Liver (tissue), 9 donors: ENCODE measurements around the gene SLIT3. TPM values are rescaled to one million over a fixed set of nuclear protein-coding genes. Genes with fewer than 3 reads are reported as not detected.

Experiments used
- DNase-seq: peaks from one replicate; pipeline ENCODE4 v3.0.0-alpha.2; 2017; ENCODE audit warnings: low spot score
- H3K27ac ChIP-seq, 2 donors: one replicate each; pipeline ENCODE4 v1.7.0; 2013; ENCODE audit warnings: inconsistent platforms in 2 of 2, low read length in 2 of 2, control low read depth in 1 of 2, low read depth in 1 of 2, mild to moderate bottlenecking in 1 of 2
- H3K27me3 ChIP-seq, 4 donors: one replicate each; pipeline versions ENCODE4 v1.6.1 to v1.7.0; 2013; ENCODE audit warnings: low read length in 3 of 4, inconsistent platforms in 1 of 4, mild to moderate bottlenecking in 1 of 4, moderate library complexity in 1 of 4; ENCODE audit not compliant: control insufficient read depth in 4 of 4, insufficient read depth in 4 of 4
- H3K36me3 ChIP-seq, 4 donors: one replicate each; pipeline versions ENCODE4 v1.6.1 to v1.7.0; 2013; ENCODE audit warnings: low read length in 3 of 4, mild to moderate bottlenecking in 3 of 4, low read depth in 1 of 4, moderate library complexity in 1 of 4; ENCODE audit not compliant: control insufficient read depth in 4 of 4, insufficient read depth in 3 of 4
- H3K4me1 ChIP-seq, 4 donors: one replicate each; pipeline versions ENCODE4 v1.6.1 to v1.7.0; 2013; ENCODE audit warnings: low read length in 3 of 4, mild to moderate bottlenecking in 3 of 4, moderate library complexity in 1 of 4; ENCODE audit not compliant: control insufficient read depth in 4 of 4, insufficient read depth in 4 of 4
- H3K4me3 ChIP-seq, 3 donors: one replicate each; pipeline versions ENCODE4 v1.6.1 to v1.7.0; 2013; ENCODE audit warnings: low read length in 3 of 3, control low read depth in 1 of 3, low read depth in 1 of 3, mild to moderate bottlenecking in 1 of 3
- H3K9ac ChIP-seq, 2 donors: one replicate each; pipeline ENCODE4 v1.7.0; 2013; ENCODE audit warnings: low read length in 2 of 2, mild to moderate bottlenecking in 2 of 2, moderate library complexity in 2 of 2, control low read depth in 1 of 2, low read depth in 1 of 2
- H3K9me3 ChIP-seq, 4 donors: one replicate each; pipeline versions ENCODE4 v1.6.1 to v1.7.0; 2013; ENCODE audit warnings: low read length in 3 of 4; ENCODE audit not compliant: control insufficient read depth in 4 of 4
- ATF3 ChIP-seq: IDR thresholded peaks from 2 replicates; pipeline ENCODE4 v1.6.1; 2016; ENCODE audit warnings: antibody characterized with exemption
- EGR1 ChIP-seq, 2 donors: IDR thresholded peaks; 2 replicates each; pipeline ENCODE4 v1.6.1; 2016 to 2018; ENCODE audit warnings: antibody characterized with exemption in 2 of 2, low read depth in 2 of 2
- FOXA1 ChIP-seq: IDR thresholded peaks from 2 replicates; pipeline ENCODE4 v1.6.1; 2016; ENCODE audit warnings: antibody characterized with exemption
- FOXA2 ChIP-seq: IDR thresholded peaks from 2 replicates; pipeline ENCODE4 v1.6.1; 2016; ENCODE audit warnings: antibody characterized with exemption
- GABPA ChIP-seq, 2 donors: IDR thresholded peaks in 1 of 2; conservative IDR thresholded peaks in 1 of 2; 2 replicates each; pipeline ENCODE4 v1.6.1; 2016; ENCODE audit warnings: antibody characterized with exemption in 2 of 2, mild to moderate bottlenecking in 1 of 2, moderate library complexity in 1 of 2
- HNF4A ChIP-seq, 2 donors: conservative IDR thresholded peaks; 2 replicates each; pipeline ENCODE4 v1.6.1; 2016; ENCODE audit warnings: antibody characterized with exemption in 2 of 2, mild to moderate bottlenecking in 2 of 2
- HNF4G ChIP-seq: IDR thresholded peaks from 2 replicates; pipeline ENCODE4 v1.6.1; 2016; ENCODE audit warnings: antibody characterized with exemption
- JUND ChIP-seq, 2 donors: IDR thresholded peaks; 2 replicates each; pipeline ENCODE4 v1.6.1; 2016; ENCODE audit warnings: antibody characterized with exemption in 2 of 2
- MAX ChIP-seq: IDR thresholded peaks from 2 replicates; pipeline ENCODE4 v1.6.1; 2016; ENCODE audit warnings: antibody characterized with exemption
- RAD21 ChIP-seq, 2 donors: IDR thresholded peaks; 2 replicates each; pipeline ENCODE4 v1.6.1; 2016; ENCODE audit warnings: antibody characterized with exemption in 2 of 2, mild to moderate bottlenecking in 2 of 2
- RXRA ChIP-seq, 2 donors: IDR thresholded peaks; 2 replicates each; pipeline ENCODE4 v1.6.1; 2017 to 2018; ENCODE audit warnings: antibody characterized with exemption in 2 of 2, mild to moderate bottlenecking in 1 of 2
- SP1 ChIP-seq: IDR thresholded peaks from 2 replicates; pipeline ENCODE4 v1.6.1; 2018; ENCODE audit warnings: antibody characterized with exemption, mild to moderate bottlenecking
- TAF1 ChIP-seq: conservative IDR thresholded peaks from 2 replicates; pipeline ENCODE4 v1.6.1; 2016; ENCODE audit warnings: antibody characterized with exemption, mild to moderate bottlenecking
- YY1 ChIP-seq: IDR thresholded peaks from 2 replicates; pipeline ENCODE4 v1.6.1; 2016; ENCODE audit warnings: antibody characterized with exemption, mild to moderate bottlenecking
- WGBS: extraction: QIAGEN DNeasy Blood & Tissue Kit; methylation state at CpG from one replicate; pipeline ENCODE4 v1.1.7; 2013; 5-methylcytosine and 5-hydroxymethylcytosine counted together
- polyA plus RNA-seq, 2 donors: library from polyadenylated mRNA; stranded (reverse) in 1 of 2; unstranded in 1 of 2; fragments of 200-250 nt in 1 of 2; fragments of >200 nt in 1 of 2; fragmentation: Nextera tagmentation in 1 of 2; extraction: Ambion mirVana in 1 of 2; gene quantifications; one replicate each; pipeline versions ENCODE4 v1.2.1 to v1.2.3, GENCODE V29; 2013 to 2015
- total RNA-seq, 2 donors: library from RNA; depleted of rRNA; stranded (reverse); fragments of >200 nt; gene quantifications; one replicate each; pipeline ENCODE4 v1.2.3, GENCODE V29; 2014
- TF ChIP-seq, protein P1 (sequence below): fragments of 150-350 bp; IDR thresholded peaks from 2 replicates; pipeline ENCODE4 v1.5.1; 2017; ENCODE audit warnings: improper control_type of control experiment, low read depth, low read length; ENCODE audit not compliant: missing input control
- TF ChIP-seq, protein P2 (sequence below): IDR thresholded peaks from 2 replicates; pipeline ENCODE4 v1.6.1; 2016; ENCODE audit warnings: antibody characterized with exemption, mild to moderate bottlenecking
- TF ChIP-seq, protein P3 (sequence below): IDR thresholded peaks from 2 replicates; pipeline ENCODE4 v1.6.1; 2016; ENCODE audit warnings: antibody characterized with exemption
- donor health status: healthy.
- donor health status: healthy.
- donor health status: healthy.
- donor health status: healthy.
- donor health status: healthy.

SLIT3 gene
- total and polyA plus RNA-seq, 4 donors: 0.61 to 1.3 (median 0.91) TPM

- no peaks in the 10 kb centered on the region for H3K9me3 ChIP-seq
- H3K9ac ChIP-seq: no peak overlapping the region
- H3K36me3 ChIP-seq: no peaks in the 10 kb centered on the region
- H3K27ac ChIP-seq: no peak overlapping the region
- H3K4me1 ChIP-seq: no peaks in the 10 kb centered on the region
- H3K4me3 ChIP-seq: no peak overlapping the region
- 79% methylated on average over 5 of the region's 5 CpGs for WGBS
- H3K27me3 ChIP-seq: peaks cover 0 to 11% (median 4%) of the 10 kb centered on the region in 4 donors
- TF ChIP-seq FOXA1: no peak
- TF ChIP-seq FOXA2: no peak
- no peak for TF ChIP-seq RAD21 (IDR thresholded peaks at IDR 0.05)
- no peak for TF ChIP-seq JUND (IDR thresholded peaks at IDR 0.05)
- no peak for TF ChIP-seq YY1
- TF ChIP-seq, protein P1, sequence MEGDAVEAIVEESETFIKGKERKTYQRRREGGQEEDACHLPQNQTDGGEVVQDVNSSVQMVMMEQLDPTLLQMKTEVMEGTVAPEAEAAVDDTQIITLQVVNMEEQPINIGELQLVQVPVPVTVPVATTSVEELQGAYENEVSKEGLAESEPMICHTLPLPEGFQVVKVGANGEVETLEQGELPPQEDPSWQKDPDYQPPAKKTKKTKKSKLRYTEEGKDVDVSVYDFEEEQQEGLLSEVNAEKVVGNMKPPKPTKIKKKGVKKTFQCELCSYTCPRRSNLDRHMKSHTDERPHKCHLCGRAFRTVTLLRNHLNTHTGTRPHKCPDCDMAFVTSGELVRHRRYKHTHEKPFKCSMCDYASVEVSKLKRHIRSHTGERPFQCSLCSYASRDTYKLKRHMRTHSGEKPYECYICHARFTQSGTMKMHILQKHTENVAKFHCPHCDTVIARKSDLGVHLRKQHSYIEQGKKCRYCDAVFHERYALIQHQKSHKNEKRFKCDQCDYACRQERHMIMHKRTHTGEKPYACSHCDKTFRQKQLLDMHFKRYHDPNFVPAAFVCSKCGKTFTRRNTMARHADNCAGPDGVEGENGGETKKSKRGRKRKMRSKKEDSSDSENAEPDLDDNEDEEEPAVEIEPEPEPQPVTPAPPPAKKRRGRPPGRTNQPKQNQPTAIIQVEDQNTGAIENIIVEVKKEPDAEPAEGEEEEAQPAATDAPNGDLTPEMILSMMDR: no peak
- no peak for TF ChIP-seq MAX
- TF ChIP-seq EGR1 (IDR thresholded peaks at IDR 0.05; ENCODE audit: low read depth in 2 of 2): no peak
- TF ChIP-seq, protein P2, sequence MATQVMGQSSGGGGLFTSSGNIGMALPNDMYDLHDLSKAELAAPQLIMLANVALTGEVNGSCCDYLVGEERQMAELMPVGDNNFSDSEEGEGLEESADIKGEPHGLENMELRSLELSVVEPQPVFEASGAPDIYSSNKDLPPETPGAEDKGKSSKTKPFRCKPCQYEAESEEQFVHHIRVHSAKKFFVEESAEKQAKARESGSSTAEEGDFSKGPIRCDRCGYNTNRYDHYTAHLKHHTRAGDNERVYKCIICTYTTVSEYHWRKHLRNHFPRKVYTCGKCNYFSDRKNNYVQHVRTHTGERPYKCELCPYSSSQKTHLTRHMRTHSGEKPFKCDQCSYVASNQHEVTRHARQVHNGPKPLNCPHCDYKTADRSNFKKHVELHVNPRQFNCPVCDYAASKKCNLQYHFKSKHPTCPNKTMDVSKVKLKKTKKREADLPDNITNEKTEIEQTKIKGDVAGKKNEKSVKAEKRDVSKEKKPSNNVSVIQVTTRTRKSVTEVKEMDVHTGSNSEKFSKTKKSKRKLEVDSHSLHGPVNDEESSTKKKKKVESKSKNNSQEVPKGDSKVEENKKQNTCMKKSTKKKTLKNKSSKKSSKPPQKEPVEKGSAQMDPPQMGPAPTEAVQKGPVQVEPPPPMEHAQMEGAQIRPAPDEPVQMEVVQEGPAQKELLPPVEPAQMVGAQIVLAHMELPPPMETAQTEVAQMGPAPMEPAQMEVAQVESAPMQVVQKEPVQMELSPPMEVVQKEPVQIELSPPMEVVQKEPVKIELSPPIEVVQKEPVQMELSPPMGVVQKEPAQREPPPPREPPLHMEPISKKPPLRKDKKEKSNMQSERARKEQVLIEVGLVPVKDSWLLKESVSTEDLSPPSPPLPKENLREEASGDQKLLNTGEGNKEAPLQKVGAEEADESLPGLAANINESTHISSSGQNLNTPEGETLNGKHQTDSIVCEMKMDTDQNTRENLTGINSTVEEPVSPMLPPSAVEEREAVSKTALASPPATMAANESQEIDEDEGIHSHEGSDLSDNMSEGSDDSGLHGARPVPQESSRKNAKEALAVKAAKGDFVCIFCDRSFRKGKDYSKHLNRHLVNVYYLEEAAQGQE: no peak
- TF ChIP-seq ATF3: no peak
- no peak for TF ChIP-seq TAF1
- DNase-seq: no peak
These were observed 450.3 kb downstream of the SLIT3 start for GRCh38 chr5:168850683-168851082.

DNA sequence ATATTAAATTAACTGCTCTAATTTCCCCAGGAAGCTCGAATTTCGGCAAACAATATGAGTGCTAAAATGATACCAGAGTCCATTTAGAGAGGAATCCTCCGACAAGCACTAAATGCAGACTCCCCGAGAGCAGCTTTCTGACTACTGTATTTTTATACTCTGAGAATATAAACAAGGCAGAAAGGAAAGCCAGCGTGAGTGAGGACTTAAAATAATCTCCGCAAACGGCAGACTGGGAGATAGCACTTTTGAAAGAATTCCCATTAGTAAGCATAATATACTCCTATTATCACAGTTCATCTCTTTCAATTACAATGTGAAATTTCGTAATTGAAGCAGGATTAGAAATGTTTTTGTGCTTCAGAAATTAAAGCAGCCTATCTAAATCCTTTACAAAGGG, 452.4 kb downstream of the SLIT3 start:
- Histone ChIP-seq H3K9ac (no peak overlapping the region), H3K36me3 (no peaks in the 10 kb centered on the region), H3K4me1 (no peaks in the 10 kb centered on the region), H3K4me3 (no peak overlapping the region), H3K9me3 (no peaks in the 10 kb centered on the region), H3K27me3 (peaks cover 0 to 11% (median 4%) of the 10 kb centered on the region in 4 donors), H3K27ac (no peak overlapping the region)
- TF ChIP-seq, protein P3, sequence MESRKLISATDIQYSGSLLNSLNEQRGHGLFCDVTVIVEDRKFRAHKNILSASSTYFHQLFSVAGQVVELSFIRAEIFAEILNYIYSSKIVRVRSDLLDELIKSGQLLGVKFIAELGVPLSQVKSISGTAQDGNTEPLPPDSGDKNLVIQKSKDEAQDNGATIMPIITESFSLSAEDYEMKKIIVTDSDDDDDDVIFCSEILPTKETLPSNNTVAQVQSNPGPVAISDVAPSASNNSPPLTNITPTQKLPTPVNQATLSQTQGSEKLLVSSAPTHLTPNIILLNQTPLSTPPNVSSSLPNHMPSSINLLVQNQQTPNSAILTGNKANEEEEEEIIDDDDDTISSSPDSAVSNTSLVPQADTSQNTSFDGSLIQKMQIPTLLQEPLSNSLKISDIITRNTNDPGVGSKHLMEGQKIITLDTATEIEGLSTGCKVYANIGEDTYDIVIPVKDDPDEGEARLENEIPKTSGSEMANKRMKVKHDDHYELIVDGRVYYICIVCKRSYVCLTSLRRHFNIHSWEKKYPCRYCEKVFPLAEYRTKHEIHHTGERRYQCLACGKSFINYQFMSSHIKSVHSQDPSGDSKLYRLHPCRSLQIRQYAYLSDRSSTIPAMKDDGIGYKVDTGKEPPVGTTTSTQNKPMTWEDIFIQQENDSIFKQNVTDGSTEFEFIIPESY: no peak
- TF ChIP-seq FOXA1: no peak
- TF ChIP-seq, protein P2: no peak
- no peak for TF ChIP-seq RAD21 (IDR thresholded peaks at IDR 0.05)
- no peak for TF ChIP-seq HNF4A (conservative IDR thresholded peaks at IDR 0.05)
- no peak for TF ChIP-seq GABPA (IDR thresholded peaks at IDR 0.05 in 1 of 2, conservative IDR thresholded peaks at IDR 0.05 in 1 of 2)
- no peak for TF ChIP-seq FOXA2
- TF ChIP-seq HNF4G: no peak
- TF ChIP-seq YY1: no peak
- no peak for TF ChIP-seq JUND (IDR thresholded peaks at IDR 0.05)
- TF ChIP-seq, protein P1: no peak
- TF ChIP-seq ATF3: no peak
- TF ChIP-seq RXRA (IDR thresholded peaks at IDR 0.05): no peak
- TF ChIP-seq MAX: no peak
- no peak for TF ChIP-seq SP1
- DNase-seq: no peak
- WGBS: 65% methylated on average over 8 of the region's 8 CpGs
